T-helper 17 cell (primary cell): ENCODE data around the gene DCHS2. TPM values are rescaled to one million over a fixed set of nuclear protein-coding genes. Genes with fewer than 3 reads are reported as not detected.

ENCODE experiments used
- ATAC-seq: fragments of 150-1000 bp; cut with Tn5 transposase; 2 replicates; pipeline ENCODE4 v1.10.0; 2021; ENCODE audit warnings: mild to moderate bottlenecking, moderate library complexity
- DNase-seq, 3 donors: peaks; one replicate each; pipeline versions ENCODE4 v3.0.0 to v3.0.0-alpha.2; 2020 to 2021
- H3K9me3 ChIP-seq: one replicate; pipeline ENCODE4 v1.7.0; 2013; ENCODE audit warnings: low read length, mild to moderate bottlenecking; ENCODE audit not compliant: control insufficient read depth, poor library complexity, severe bottlenecking
- H3K27ac Mint-ChIP-seq: one replicate; pipeline ENCODE4 v1.8.0; 2022; ENCODE audit warnings: mild to moderate bottlenecking, moderate library complexity, mixed read lengths
- H3K27me3 Mint-ChIP-seq: one replicate; pipeline ENCODE4 v1.8.0; 2022; ENCODE audit warnings: mixed read lengths
- H3K36me3 Mint-ChIP-seq: one replicate; pipeline ENCODE4 v1.8.0; 2022; ENCODE audit warnings: low read depth, mixed read lengths
- H3K4me1 Mint-ChIP-seq: one replicate; pipeline ENCODE4 v1.8.0; 2022; ENCODE audit warnings: mild to moderate bottlenecking, mixed read lengths
- H3K4me3 Mint-ChIP-seq: one replicate; pipeline ENCODE4 v1.8.0; 2022; ENCODE audit warnings: mild to moderate bottlenecking, moderate library complexity, mixed read lengths
- total RNA-seq, 4 donors: library from RNA in 2 of 4; stranded (reverse) in 2 of 4; gene quantifications; one replicate each; pipeline ENCODE4 v1.2.3 and lab custom pipeline; 2022 to 2026

DCHS2 gene
- total RNA-seq, 2 donors from 2014 or later = 0.12 to 0.21 TPM

DNA sequence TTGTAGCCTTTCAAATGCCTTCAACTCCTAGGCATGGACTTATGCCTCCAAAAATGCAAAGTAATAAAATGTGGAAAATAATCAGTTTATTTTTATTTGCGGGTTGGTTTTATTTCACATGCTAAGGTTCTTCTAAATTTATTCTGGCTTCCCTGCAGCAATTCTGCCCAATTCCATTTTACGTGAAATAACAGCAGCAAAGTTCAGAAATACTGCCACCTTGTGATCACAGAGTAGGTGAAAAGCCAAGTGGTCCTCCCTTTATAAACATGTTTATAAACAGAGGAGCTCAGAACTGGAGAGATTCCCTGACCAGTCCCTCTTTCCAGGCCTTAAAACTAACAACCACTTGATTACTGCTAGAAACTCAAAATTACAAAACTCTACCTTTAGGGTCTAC, 14.7 kb upstream of the DCHS2 start:
- no peak overlapping the region for H3K27ac Mint-ChIP-seq
- H3K4me3 Mint-ChIP-seq = no peak overlapping the region
- no peaks in the 10 kb centered on the region for H3K9me3 ChIP-seq
- ATAC-seq = no peak
- no peak for DNase-seq
- peaks cover 7% of the 10 kb centered on the region for H3K36me3 Mint-ChIP-seq
- H3K27me3 Mint-ChIP-seq = peaks cover 78% of the 10 kb centered on the region
- peaks cover 2% of the 10 kb centered on the region for H3K4me1 Mint-ChIP-seq

DNA sequence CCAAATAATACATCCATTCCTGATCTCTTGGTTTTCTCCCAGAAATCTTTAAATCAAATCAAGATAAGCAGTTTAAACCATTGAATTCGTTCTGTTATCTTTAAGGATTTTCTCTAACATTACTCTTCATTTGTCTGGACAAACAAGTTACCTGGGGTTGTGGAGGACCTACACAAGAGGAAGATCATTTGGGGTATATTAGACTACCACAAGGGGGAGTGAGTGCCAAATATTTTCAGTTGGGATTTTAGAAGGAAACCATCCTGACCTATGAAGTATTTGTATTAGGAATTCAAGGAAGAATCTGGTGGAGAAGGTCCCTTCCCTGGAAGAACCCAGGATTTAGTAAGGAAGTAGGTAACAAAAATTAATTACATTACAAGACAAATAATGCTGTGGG, 12.0 kb upstream of the DCHS2 start:
- peaks cover 73% of the 10 kb centered on the region for H3K27me3 Mint-ChIP-seq
- H3K4me1 Mint-ChIP-seq = peaks cover under 1% of the 10 kb centered on the region
- no peak overlapping the region for H3K4me3 Mint-ChIP-seq
- peaks cover 9% of the 10 kb centered on the region for H3K36me3 Mint-ChIP-seq
- H3K9me3 ChIP-seq = no peaks in the 10 kb centered on the region
- ATAC-seq (no peak), DNase-seq (no peak)
- H3K27ac Mint-ChIP-seq = no peak overlapping the region

DNA sequence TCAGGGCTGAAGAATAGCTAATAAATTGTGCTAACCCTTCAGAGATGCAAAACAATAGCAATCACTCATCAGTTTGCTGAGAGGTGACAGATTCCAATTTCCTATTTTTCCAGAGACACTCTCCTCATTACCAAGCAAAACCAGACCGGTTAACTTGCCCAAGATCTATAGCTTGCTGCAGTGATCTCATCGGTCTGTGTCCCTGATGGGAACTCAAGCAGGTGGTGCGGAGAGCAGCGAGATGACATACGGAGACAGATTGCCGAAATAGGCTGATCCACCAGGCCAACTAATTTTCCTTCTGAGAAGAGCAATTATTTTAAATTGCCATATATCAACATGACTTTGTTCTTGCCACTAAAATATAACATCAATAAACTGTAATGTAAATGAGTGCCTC, 10.5 kb upstream of the DCHS2 start:
- ATAC-seq (no peak), DNase-seq (no peak)
- H3K9me3 ChIP-seq = no peaks in the 10 kb centered on the region
- no peak overlapping the region for H3K27ac Mint-ChIP-seq
- H3K4me1 Mint-ChIP-seq = no peaks in the 10 kb centered on the region
- H3K4me3 Mint-ChIP-seq = no peak overlapping the region
- peaks cover 67% of the 10 kb centered on the region for H3K27me3 Mint-ChIP-seq
- peaks cover 9% of the 10 kb centered on the region for H3K36me3 Mint-ChIP-seq

DNA sequence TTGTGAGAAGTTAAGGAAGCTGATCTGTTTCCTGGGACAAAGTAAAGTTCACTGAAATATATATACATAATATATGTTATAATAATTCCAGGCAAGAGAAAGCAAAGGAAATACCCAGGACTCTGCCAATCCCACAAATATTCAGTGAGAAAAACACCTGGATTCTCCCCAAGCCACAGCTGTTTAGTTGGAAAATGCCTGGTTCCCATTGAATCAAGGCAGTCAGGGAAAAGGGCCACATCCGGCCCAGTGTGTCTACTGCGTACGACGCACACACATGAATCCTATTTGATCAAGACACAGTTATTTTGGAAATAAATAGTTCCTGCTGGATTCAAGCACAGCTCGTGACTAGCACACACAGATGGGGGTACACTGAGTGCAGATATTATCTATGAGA, 6.3 kb upstream of the DCHS2 start:
- no peaks in the 10 kb centered on the region for H3K9me3 ChIP-seq
- ATAC-seq = no peak

DNA sequence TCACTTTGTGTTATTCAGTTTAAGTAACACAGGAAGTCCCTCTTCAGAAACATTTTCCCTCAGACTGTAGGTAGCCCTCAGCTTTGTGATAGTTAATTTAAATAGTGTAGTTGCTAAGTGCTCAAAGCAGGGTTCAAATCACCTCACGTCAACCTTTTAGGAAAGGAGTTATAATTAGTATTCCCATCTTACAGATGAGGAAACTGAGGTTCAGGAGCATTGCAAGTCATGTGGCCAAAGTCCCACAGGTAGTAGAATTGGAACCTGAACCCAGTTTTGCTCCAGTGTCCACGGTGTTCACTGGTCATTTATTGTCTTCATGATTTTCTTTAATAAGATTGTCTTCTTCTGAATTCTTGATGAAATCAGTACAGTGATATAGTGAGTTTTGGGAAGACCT, 4.3 kb upstream of the DCHS2 start:
- no peaks in the 10 kb centered on the region for H3K9me3 ChIP-seq
- DNase-seq (no peak), ATAC-seq (no peak)
- Mint-ChIP-seq H3K27ac (no peak overlapping the region), H3K27me3 (peaks cover 67% of the 10 kb centered on the region), H3K4me1 (peaks cover 8% of the 10 kb centered on the region), H3K36me3 (peaks cover 5% of the 10 kb centered on the region), H3K4me3 (no peak overlapping the region)

More for the DNA sequence above, 6.3 kb upstream of the DCHS2 start:
- H3K36me3 Mint-ChIP-seq = peaks cover 5% of the 10 kb centered on the region
- DNase-seq = no peak
- H3K4me1 Mint-ChIP-seq = no peaks in the 10 kb centered on the region
- H3K27me3 Mint-ChIP-seq = peaks cover 55% of the 10 kb centered on the region
- no peak overlapping the region for H3K27ac Mint-ChIP-seq
- H3K4me3 Mint-ChIP-seq = no peak overlapping the region

DNA sequence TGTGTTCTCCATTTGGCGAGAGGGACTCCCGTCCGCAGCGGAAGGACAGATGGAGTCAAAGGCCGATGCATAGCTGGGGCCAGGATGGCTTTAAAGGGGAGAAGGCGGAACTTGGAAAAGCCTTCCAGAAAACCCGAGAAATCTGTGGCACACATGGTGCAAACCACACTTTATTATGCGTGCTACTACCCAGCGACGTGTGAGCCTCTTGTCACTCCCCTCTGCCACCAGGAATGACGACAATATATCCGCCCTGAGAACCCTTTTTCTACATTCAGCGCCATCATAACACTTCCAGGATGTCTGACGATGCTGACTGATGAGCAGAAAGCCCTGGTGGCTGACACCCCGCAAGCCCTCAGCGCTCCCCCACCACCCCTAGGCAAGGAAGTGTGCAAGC, 689 bp upstream of the DCHS2 start:
- peaks cover 11% of the 10 kb centered on the region for H3K4me1 Mint-ChIP-seq
- DNase-seq = no peak
- peaks cover 3% of the 10 kb centered on the region for H3K9me3 ChIP-seq
- H3K27ac Mint-ChIP-seq = no peak overlapping the region
- H3K36me3 Mint-ChIP-seq = peaks cover 6% of the 10 kb centered on the region
- peak; percentile 12 for ATAC-seq
- peak overlapping the region; percentile 50 for H3K4me3 Mint-ChIP-seq
- H3K27me3 Mint-ChIP-seq = peaks cover 58% of the 10 kb centered on the region

DNA sequence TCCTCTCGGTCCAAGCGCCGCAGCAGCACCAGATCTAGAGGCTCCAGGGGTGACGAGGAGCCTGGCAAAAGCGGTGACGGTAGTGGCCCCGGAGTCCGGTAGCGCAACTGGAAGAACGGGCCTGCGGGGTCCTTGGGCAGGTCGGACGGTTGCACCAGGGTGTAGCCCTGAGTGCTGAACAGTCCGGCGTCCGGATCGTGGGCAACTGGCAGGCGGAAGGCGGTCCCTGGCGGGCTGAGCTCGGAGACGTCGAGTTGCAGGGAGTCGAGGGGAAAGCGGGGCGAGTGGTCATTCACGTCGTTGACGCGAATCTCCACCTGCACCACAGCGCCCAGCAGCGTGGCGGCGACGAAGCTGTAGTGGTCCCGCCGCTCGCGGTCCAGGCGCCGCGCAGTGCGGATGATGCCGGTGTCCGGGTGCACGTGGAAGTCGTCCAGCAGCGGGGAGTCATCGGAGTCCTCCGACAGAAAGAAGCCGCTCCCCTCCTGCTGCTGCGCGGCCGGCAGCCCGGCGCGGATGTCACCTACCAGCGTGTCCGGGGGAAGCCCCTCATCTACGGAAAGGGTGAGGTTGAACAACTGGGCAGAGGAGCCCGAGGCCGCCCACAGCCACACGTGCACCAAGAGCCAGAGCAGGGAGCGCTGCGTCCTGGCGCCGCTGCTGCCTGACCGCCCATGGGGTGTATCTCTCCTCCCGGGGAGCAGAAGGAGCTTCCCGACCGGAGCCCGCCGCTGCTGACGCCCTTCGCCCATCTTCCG, 837 bp downstream of the DCHS2 start:
- H3K9me3 ChIP-seq = peaks cover 3% of the 10 kb centered on the region
- peak overlapping the region; percentile 84 for H3K4me3 Mint-ChIP-seq
- H3K4me1 Mint-ChIP-seq = peaks cover 11% of the 10 kb centered on the region
- no peak for DNase-seq
- peaks cover 6% of the 10 kb centered on the region for H3K36me3 Mint-ChIP-seq
- ATAC-seq = peak; percentile 49
- no peak overlapping the region for H3K27ac Mint-ChIP-seq
- peaks cover 42% of the 10 kb centered on the region for H3K27me3 Mint-ChIP-seq

DNA sequence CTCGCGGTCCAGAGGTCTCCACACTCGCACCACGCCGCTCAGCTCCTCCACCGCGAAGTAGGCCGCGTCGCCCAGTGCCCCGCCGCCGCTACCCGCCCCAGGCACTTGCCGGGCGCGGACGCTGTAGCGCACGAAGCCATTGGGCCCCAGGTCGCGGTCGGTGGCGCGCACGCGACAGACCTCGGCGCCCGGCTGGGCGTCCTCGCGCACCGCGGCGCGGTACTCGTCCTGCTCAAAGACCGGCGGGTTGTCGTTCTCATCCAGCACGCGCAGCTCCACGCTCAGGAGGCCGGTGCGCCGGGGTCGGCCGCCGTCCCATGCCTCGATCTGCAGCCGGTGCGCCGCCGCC, 1.4 kb downstream of the DCHS2 start:
- Mint-ChIP-seq H3K27ac (no peak overlapping the region), H3K27me3 (peaks cover 41% of the 10 kb centered on the region), H3K4me1 (peaks cover 11% of the 10 kb centered on the region), H3K4me3 (peak overlapping the region; percentile 74), H3K36me3 (peaks cover 6% of the 10 kb centered on the region)
- DNase-seq (no peak), ATAC-seq (no peak)
- peaks cover 3% of the 10 kb centered on the region for H3K9me3 ChIP-seq

DNA sequence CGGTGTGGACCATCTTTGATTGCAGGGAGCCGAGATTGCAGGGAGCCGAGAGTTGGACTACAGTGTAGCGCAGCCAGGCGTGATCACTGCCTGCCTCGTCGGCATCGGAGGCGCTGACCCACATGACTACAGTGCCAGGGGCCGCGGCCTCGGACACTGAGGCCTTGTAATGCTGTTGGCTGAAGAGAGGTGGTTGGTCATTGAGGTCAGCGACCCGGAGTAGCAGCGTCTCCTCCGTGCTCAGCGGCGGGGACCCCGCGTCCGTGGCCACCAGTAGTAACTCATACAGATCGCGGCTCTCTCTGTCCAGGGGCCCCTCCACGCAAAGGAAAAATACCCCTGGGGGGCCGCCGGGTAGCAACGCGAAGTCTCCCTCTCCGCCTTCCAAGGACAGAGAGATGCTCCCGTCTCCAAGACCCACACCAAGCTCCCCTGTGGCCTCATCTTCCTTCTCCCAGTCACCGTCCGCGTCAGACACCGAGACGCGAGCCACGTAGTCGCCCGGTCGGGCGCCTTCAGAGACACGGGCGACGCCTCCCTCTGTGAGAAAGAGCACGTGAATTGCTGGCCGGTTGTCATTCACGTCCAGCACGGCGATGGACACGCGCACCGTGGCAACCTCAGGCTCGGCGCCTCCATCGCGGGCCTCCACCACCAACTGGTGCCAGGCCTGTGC, 1.9 kb downstream of the DCHS2 start:
- DNase-seq = no peak
- H3K27me3 Mint-ChIP-seq = peaks cover 41% of the 10 kb centered on the region
- H3K36me3 Mint-ChIP-seq = peaks cover 6% of the 10 kb centered on the region
- no peak for ATAC-seq
- H3K9me3 ChIP-seq = peaks cover 3% of the 10 kb centered on the region
- no peak overlapping the region for H3K4me3 Mint-ChIP-seq
- H3K27ac Mint-ChIP-seq = no peak overlapping the region
- H3K4me1 Mint-ChIP-seq = peaks cover 11% of the 10 kb centered on the region

DNA sequence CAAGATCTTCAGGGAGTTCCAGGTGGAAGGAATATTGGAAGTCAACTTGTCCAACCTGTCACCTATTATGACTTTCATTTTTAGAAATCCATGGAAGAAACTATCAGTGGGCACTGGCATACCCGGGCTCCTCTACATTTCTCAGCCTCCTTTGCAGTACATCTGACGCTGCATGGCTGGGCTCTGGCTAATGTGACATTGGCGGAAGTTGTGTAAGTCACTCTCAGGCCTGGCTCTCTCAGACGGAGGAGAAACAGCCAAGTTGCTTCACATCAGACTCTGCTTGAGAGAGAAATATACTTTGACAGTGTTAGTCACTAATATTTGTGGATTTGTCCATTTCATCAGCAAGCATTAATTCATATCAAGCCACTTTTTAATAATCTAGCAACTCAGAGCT, 4.5 kb downstream of the DCHS2 start:
- H3K27me3 Mint-ChIP-seq = peaks cover 25% of the 10 kb centered on the region
- no peak for ATAC-seq
- peaks cover 3% of the 10 kb centered on the region for H3K36me3 Mint-ChIP-seq
- no peak overlapping the region for H3K27ac Mint-ChIP-seq
- H3K9me3 ChIP-seq = peaks cover 3% of the 10 kb centered on the region
- no peak overlapping the region for H3K4me3 Mint-ChIP-seq
- peaks cover 9% of the 10 kb centered on the region for H3K4me1 Mint-ChIP-seq
- no peak for DNase-seq

DNA sequence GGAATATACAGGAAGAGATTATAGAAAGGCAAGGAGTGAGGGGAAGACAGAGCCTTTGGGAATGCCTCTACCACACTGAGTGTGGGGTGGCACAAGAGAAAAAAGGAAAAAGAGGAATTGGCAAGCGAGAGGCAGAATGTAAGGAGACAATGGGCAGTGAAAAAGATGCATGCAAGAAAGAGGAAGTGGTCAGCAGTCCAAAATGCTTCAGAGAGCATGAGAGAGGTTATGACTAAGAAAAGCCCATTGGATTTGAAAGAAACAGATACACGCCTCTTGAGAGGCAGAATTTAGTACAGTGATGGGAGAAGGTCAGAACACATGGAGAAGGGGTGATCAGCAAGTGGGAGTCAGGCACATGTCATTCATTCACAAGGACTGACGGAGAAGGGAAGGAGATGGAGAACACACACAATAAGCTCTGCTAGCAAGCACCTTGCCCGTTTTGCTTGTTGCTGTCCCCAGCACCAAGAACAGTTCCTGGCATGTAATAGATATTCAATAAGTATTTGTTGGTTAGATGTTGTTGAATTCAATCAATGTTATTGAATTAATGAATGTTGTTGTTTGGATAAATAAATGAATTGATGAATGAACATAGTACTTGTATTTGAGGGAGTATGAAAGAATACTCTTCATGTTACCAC, 6.3 kb downstream of the DCHS2 start:
- Mint-ChIP-seq H3K27me3 (peaks cover 7% of the 10 kb centered on the region), H3K27ac (no peak overlapping the region), H3K36me3 (no peaks in the 10 kb centered on the region), H3K4me3 (no peak overlapping the region), H3K4me1 (no peaks in the 10 kb centered on the region)
- H3K9me3 ChIP-seq = peaks cover 3% of the 10 kb centered on the region
- DNase-seq (no peak), ATAC-seq (no peak)

DNA sequence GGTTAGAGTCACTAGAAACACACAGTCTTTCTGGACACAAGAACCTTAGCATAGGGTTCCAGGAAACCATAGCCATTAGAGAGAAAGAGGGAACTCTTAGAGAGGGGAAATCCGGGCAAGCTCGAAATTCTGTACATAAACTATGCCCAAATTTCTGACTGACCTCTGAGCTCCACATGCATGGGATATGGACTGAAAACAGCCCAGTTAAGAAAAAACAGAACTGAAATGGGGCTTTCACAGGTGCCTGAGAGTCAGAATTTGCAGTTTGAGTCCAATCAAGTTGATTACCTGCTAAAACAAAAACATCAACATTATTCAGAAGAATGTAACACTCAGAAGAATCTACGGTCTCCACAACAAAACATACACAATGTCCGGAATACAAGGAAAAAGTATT, 13.1 kb downstream of the DCHS2 start:
- Mint-ChIP-seq H3K4me3 (no peak overlapping the region), H3K27ac (no peak overlapping the region), H3K4me1 (no peaks in the 10 kb centered on the region), H3K36me3 (no peaks in the 10 kb centered on the region), H3K27me3 (peaks cover 31% of the 10 kb centered on the region)
- no peaks in the 10 kb centered on the region for H3K9me3 ChIP-seq
- ATAC-seq (no peak), DNase-seq (no peak)

DNA sequence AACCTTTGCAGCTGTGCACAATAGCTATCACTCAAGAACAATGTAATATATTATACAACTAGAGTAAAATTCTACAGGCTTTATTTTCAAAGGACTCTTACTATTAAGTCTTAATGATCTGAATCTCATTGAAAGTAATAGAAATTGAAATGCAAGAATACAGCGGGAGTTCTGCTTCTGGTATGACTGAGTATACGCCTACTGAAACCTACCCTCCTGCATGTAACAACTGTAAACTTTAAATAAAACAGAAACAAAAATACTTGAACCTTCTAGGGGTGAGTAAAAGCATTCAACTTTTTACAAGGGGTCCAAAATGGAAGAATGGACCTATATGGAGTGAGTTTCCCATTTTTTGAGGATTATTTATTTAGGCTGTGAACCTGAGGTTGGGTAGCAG, 13.5 kb downstream of the DCHS2 start:
- Mint-ChIP-seq H3K36me3 (no peaks in the 10 kb centered on the region), H3K4me3 (no peak overlapping the region), H3K27ac (no peak overlapping the region), H3K4me1 (no peaks in the 10 kb centered on the region), H3K27me3 (peaks cover 35% of the 10 kb centered on the region)
- H3K9me3 ChIP-seq = no peaks in the 10 kb centered on the region
- ATAC-seq = no peak
- no peak for DNase-seq
